Measurements from ENCODE around the gene RABGAP1L.
"Not testable (repeated sequence)": the region's sequence is repeated elsewhere in the genome, so short reads cannot be mapped to it uniquely, and the experiment has no call there.

Gene RABGAP1L

GRCh38 chr1:174118751-174119150 lies 40.6 kb upstream of the RABGAP1L start:
- no peaks in the 10 kb centered on the region for H4K20me1 ChIP-seq (ENCODE audit: insufficient read depth, low read length, poor library complexity, severe bottlenecking)
- H2AFZ ChIP-seq (ENCODE audit: low read length), result no peak overlapping the region
- TF ChIP-seq CTCF (conservative IDR thresholded peaks at IDR 0.05; ENCODE audit: low read length), result no peak
- no peak for TF ChIP-seq EZH2phosphoT487 (IDR thresholded peaks at IDR 0.05; ENCODE audit: borderline replicate concordance)

GRCh38 chr1:174122318-174122717 lies 37.0 kb upstream of the RABGAP1L start:
- not testable (repeated sequence) for H3K79me2 ChIP-seq (ENCODE audit: insufficient read depth, low read length); H3K9ac ChIP-seq (ENCODE audit: low read depth, low read length, poor library complexity, severe bottlenecking); H3K27me3 ChIP-seq (ENCODE audit: insufficient read depth, low read length, poor library complexity, severe bottlenecking); H4K20me1 ChIP-seq (ENCODE audit: insufficient read depth, low read length, poor library complexity, severe bottlenecking); H3F3A ChIP-seq (ENCODE audit: low read depth); H3K4me2 ChIP-seq (ENCODE audit: low read depth, low read length, poor library complexity, severe bottlenecking); H3K4me3 ChIP-seq (ENCODE audit: low read length, poor library complexity, severe bottlenecking); H3K9me3 ChIP-seq (ENCODE audit: insufficient read depth, low read depth, low read length); H3K36me3 ChIP-seq (ENCODE audit: insufficient read depth, low read length); H3K4me1 ChIP-seq (ENCODE audit: insufficient read depth, low read length, poor library complexity, severe bottlenecking); H3K9me2 ChIP-seq (replicated peaks; ENCODE audit: low read depth, low read length); H2AFZ ChIP-seq (ENCODE audit: low read length)

More at GRCh38 chr1:174118751-174119150, 40.6 kb upstream of the RABGAP1L start:
- Histone ChIP-seq H3K27me3 (ENCODE audit: insufficient read depth, low read length, poor library complexity, severe bottlenecking) (no peaks in the 10 kb centered on the region), H3K4me2 (ENCODE audit: low read depth, low read length, poor library complexity, severe bottlenecking) (no peak overlapping the region), H3K9me2 (replicated peaks; ENCODE audit: low read depth, low read length) (no peaks in the 10 kb centered on the region), H3K4me3 (ENCODE audit: low read length, poor library complexity, severe bottlenecking) (no peak overlapping the region), H3K9ac (ENCODE audit: low read depth, low read length, poor library complexity, severe bottlenecking) (no peak overlapping the region), H3K36me3 (ENCODE audit: insufficient read depth, low read length) (no peaks in the 10 kb centered on the region), H3K4me1 (ENCODE audit: insufficient read depth, low read length, poor library complexity, severe bottlenecking) (no peaks in the 10 kb centered on the region), H3K9me3 (ENCODE audit: insufficient read depth, low read depth, low read length) (no peaks in the 10 kb centered on the region), H3K79me2 (ENCODE audit: insufficient read depth, low read length) (no peaks in the 10 kb centered on the region), H3F3A (ENCODE audit: low read depth) (no peaks in the 10 kb centered on the region)

GRCh38 chr1:174123843-174124242 lies 35.5 kb upstream of the RABGAP1L start:
- TF ChIP-seq EZH2phosphoT487 (IDR thresholded peaks at IDR 0.05; ENCODE audit: borderline replicate concordance) (no peak), CTCF (conservative IDR thresholded peaks at IDR 0.05; ENCODE audit: low read length) (no peak)

GRCh38 chr1:174127176-174127575 lies 32.1 kb upstream of the RABGAP1L start:
- H3K79me2 ChIP-seq (ENCODE audit: insufficient read depth, low read length); H3K9me2 ChIP-seq (replicated peaks; ENCODE audit: low read depth, low read length); H3K27me3 ChIP-seq (ENCODE audit: insufficient read depth, low read length, poor library complexity, severe bottlenecking); H4K20me1 ChIP-seq (ENCODE audit: insufficient read depth, low read length, poor library complexity, severe bottlenecking); H3K9ac ChIP-seq (ENCODE audit: low read depth, low read length, poor library complexity, severe bottlenecking); H3K4me2 ChIP-seq (ENCODE audit: low read depth, low read length, poor library complexity, severe bottlenecking); H3K36me3 ChIP-seq (ENCODE audit: insufficient read depth, low read length); H3K4me3 ChIP-seq (ENCODE audit: low read length, poor library complexity, severe bottlenecking); H3K9me3 ChIP-seq (ENCODE audit: insufficient read depth, low read depth, low read length); H3K4me1 ChIP-seq (ENCODE audit: insufficient read depth, low read length, poor library complexity, severe bottlenecking); H2AFZ ChIP-seq (ENCODE audit: low read length); H3F3A ChIP-seq (ENCODE audit: low read depth): not testable (repeated sequence)

More at GRCh38 chr1:174123843-174124242, 35.5 kb upstream of the RABGAP1L start:
- H3F3A ChIP-seq (ENCODE audit: low read depth), result no peaks in the 10 kb centered on the region
- no peaks in the 10 kb centered on the region for H3K4me1 ChIP-seq (ENCODE audit: insufficient read depth, low read length, poor library complexity, severe bottlenecking)
- no peak overlapping the region for H3K4me3 ChIP-seq (ENCODE audit: low read length, poor library complexity, severe bottlenecking)
- H3K36me3 ChIP-seq (ENCODE audit: insufficient read depth, low read length), result no peaks in the 10 kb centered on the region
- H2AFZ ChIP-seq (ENCODE audit: low read length), result no peak overlapping the region
- H3K9ac ChIP-seq (ENCODE audit: low read depth, low read length, poor library complexity, severe bottlenecking), result no peak overlapping the region
- no peaks in the 10 kb centered on the region for H4K20me1 ChIP-seq (ENCODE audit: insufficient read depth, low read length, poor library complexity, severe bottlenecking)
- no peaks in the 10 kb centered on the region for H3K27me3 ChIP-seq (ENCODE audit: insufficient read depth, low read length, poor library complexity, severe bottlenecking)
- H3K9me2 ChIP-seq (replicated peaks; ENCODE audit: low read depth, low read length), result no peaks in the 10 kb centered on the region
- H3K4me2 ChIP-seq (ENCODE audit: low read depth, low read length, poor library complexity, severe bottlenecking), result no peak overlapping the region
- no peaks in the 10 kb centered on the region; the same call in 1 of the 2 replicates for H3K9me3 ChIP-seq (ENCODE audit: insufficient read depth, low read depth, low read length)
- no peaks in the 10 kb centered on the region for H3K79me2 ChIP-seq (ENCODE audit: insufficient read depth, low read length)
